ENCODE results near the gene PTPN2. TPM values are rescaled to one million over a fixed set of nuclear protein-coding genes. Genes with fewer than 3 reads are reported as not detected.
"Not testable (repeated sequence)": the region's sequence is repeated elsewhere in the genome, so short reads cannot be mapped to it uniquely, and the experiment has no call there.

The PTPN2 gene
- total RNA-seq, 1 experiment from 2014 or later: 59.8 TPM

- ATAC-seq (peak; percentile 71), DNase-seq (peak; percentile 28)
- intact Hi-C loops (cut with micrococcal nuclease): no loop called here
- Histone ChIP-seq H3K27me3 (ENCODE audit: low read length) (no peaks in the 10 kb centered on the region), H3K9ac (ENCODE audit: low read length) (peak overlapping the region; percentile 60), H2AFZ (ENCODE audit: low read length) (peak overlapping the region; percentile 74), H3K4me3 (ENCODE audit: low read length) (peak overlapping the region; percentile 65), H3K4me1 (ENCODE audit: insufficient read depth, low read length) (no peaks in the 10 kb centered on the region; the same call in 1 of the 2 replicates), H3K27ac (ENCODE audit: low read length) (peak overlapping the region; percentile 14), H3K9me3 (ENCODE audit: low read length) (no peaks in the 10 kb centered on the region), H3K36me3 (ENCODE audit: low read depth, low read length) (no peaks in the 10 kb centered on the region), H3K9me2 (replicated peaks; ENCODE audit: low read length) (no peaks in the 10 kb centered on the region), H3K4me2 (ENCODE audit: low read length) (peak overlapping the region; percentile 84), H3K79me2 (ENCODE audit: low read length) (no peaks in the 10 kb centered on the region), H3F3A (ENCODE audit: low read length, unreplicated experiment) (no peaks in the 10 kb centered on the region), H4K20me1 (ENCODE audit: low read length) (no peaks in the 10 kb centered on the region)
- TF ChIP-seq EZH2 (IDR thresholded peaks at IDR 0.05; ENCODE audit: low read length, unreplicated experiment) (no peak), EZH2phosphoT487 (IDR thresholded peaks at IDR 0.05; ENCODE audit: borderline replicate concordance, low read length) (no peak)
- TF ChIP-seq, protein P1, sequence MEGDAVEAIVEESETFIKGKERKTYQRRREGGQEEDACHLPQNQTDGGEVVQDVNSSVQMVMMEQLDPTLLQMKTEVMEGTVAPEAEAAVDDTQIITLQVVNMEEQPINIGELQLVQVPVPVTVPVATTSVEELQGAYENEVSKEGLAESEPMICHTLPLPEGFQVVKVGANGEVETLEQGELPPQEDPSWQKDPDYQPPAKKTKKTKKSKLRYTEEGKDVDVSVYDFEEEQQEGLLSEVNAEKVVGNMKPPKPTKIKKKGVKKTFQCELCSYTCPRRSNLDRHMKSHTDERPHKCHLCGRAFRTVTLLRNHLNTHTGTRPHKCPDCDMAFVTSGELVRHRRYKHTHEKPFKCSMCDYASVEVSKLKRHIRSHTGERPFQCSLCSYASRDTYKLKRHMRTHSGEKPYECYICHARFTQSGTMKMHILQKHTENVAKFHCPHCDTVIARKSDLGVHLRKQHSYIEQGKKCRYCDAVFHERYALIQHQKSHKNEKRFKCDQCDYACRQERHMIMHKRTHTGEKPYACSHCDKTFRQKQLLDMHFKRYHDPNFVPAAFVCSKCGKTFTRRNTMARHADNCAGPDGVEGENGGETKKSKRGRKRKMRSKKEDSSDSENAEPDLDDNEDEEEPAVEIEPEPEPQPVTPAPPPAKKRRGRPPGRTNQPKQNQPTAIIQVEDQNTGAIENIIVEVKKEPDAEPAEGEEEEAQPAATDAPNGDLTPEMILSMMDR (conservative IDR thresholded peaks at IDR 0.05; ENCODE audit: low read depth, low read length): no peak
- ChIA-PET CTCF (interaction anchor here (0.8 kb wide), 1 partner anchor 33 kb away, joined by 3 read pairs; no protein-coding TSS in a partner anchor), POLR2A (ENCODE audit: unreplicated experiment) (interaction anchor here (0.6 to 1.1 kb wide), 2 partner anchors 107 to 233 kb away, joined by 7 to 15 read pairs; partner anchors contain the start of gene PTPN2)
- BruUV-seq (replicated peaks): no TSS peak
These were observed 107.1 kb downstream of the PTPN2 start for GRCh38 chr18:12776821-12777471.

DNA sequence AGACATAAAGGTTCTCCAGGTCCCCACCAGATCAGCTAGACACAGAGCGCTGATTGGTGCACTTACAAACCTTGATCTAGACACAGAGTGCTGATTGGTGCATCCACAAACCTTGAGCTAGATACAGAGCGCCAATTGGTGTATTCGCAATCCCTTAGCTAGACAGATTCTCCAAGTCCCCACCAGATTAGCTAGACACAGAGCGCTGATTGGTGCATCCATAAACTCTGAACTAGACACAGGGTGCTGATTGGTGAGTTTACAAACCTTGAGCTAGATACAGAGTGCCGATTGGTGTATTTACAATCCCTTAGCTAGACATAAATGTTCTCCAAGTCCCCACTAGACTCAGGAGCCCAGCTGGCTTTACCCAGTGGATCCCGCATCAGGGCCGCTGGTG is 107.6 kb downstream of the PTPN2 start:
- H2AFZ ChIP-seq (ENCODE audit: low read length): peak overlapping the region; percentile 74; the same call in 1 of the 2 replicates
- H3K4me1 ChIP-seq (ENCODE audit: insufficient read depth, low read length); H3K27me3 ChIP-seq (ENCODE audit: low read length); H3K79me2 ChIP-seq (ENCODE audit: low read length); H3K27ac ChIP-seq (ENCODE audit: low read length); H3K36me3 ChIP-seq (ENCODE audit: low read depth, low read length); H4K20me1 ChIP-seq (ENCODE audit: low read length); BruUV-seq (replicated peaks); H3K9ac ChIP-seq (ENCODE audit: low read length); intact Hi-C loops (cut with micrococcal nuclease); H3K9me2 ChIP-seq (replicated peaks; ENCODE audit: low read length); ATAC-seq; H3K9me3 ChIP-seq (ENCODE audit: low read length); H3F3A ChIP-seq (ENCODE audit: low read length, unreplicated experiment): not testable (repeated sequence)
- peak overlapping the region; percentile 84 for H3K4me2 ChIP-seq (ENCODE audit: low read length)
- peak overlapping the region; percentile 65; the same call in 1 of the 2 replicates for H3K4me3 ChIP-seq (ENCODE audit: low read length)
- ChIA-PET POLR2A (ENCODE audit: unreplicated experiment) (interaction anchor here (0.6 kb wide), 1 partner anchor 233 kb away, joined by 7 read pairs; no protein-coding TSS in a partner anchor), CTCF (interaction anchor here (0.8 kb wide), 1 partner anchor 32 kb away, joined by 3 read pairs; no protein-coding TSS in a partner anchor)
- peak; percentile 51 for DNase-seq

- ChIA-PET CTCF (no interaction called here), POLR2A (ENCODE audit: unreplicated experiment) (no interaction called here)
- TF ChIP-seq EZH2phosphoT487 (IDR thresholded peaks at IDR 0.05; ENCODE audit: borderline replicate concordance, low read length) (no peak), EZH2 (IDR thresholded peaks at IDR 0.05; ENCODE audit: low read length, unreplicated experiment) (no peak)
- TF ChIP-seq, protein P1 (conservative IDR thresholded peaks at IDR 0.05; ENCODE audit: low read depth, low read length): no peak
- Histone ChIP-seq H3F3A (ENCODE audit: low read length, unreplicated experiment) (no peaks in the 10 kb centered on the region), H3K4me3 (ENCODE audit: low read length) (no peak overlapping the region), H3K9ac (ENCODE audit: low read length) (no peak overlapping the region), H4K20me1 (ENCODE audit: low read length) (no peaks in the 10 kb centered on the region), H3K27me3 (ENCODE audit: low read length) (no peaks in the 10 kb centered on the region), H3K36me3 (ENCODE audit: low read depth, low read length) (no peaks in the 10 kb centered on the region), H3K9me2 (replicated peaks; ENCODE audit: low read length) (no peaks in the 10 kb centered on the region), H3K4me1 (ENCODE audit: insufficient read depth, low read length) (no peaks in the 10 kb centered on the region; the same call in 1 of the 2 replicates), H2AFZ (ENCODE audit: low read length) (no peak overlapping the region), H3K27ac (ENCODE audit: low read length) (no peak overlapping the region), H3K9me3 (ENCODE audit: low read length) (no peaks in the 10 kb centered on the region), H3K4me2 (ENCODE audit: low read length) (no peak overlapping the region), H3K79me2 (ENCODE audit: low read length) (no peaks in the 10 kb centered on the region)
- no TSS peak for BruUV-seq (replicated peaks)
- DNase-seq (no peak), ATAC-seq (no peak)
- intact Hi-C loops (cut with micrococcal nuclease): no loop called here
These were observed 109.1 kb downstream of the PTPN2 start for GRCh38 chr18:12774982-12775381.
